Osteocyte (in vitro differentiated cells): ENCODE data around the gene NDRG3. TPM values are rescaled to one million over a fixed set of nuclear protein-coding genes. Genes with fewer than 3 reads are reported as not detected.

ENCODE experiments used
- DNase-seq: peaks from one replicate; pipeline ENCODE4 v3.0.0; 2021; ENCODE audit warnings: mixed read lengths; ENCODE audit not compliant: unreplicated experiment; ENCODE audit errors: extremely low spot score
- H3K27ac Mint-ChIP-seq: one replicate; pipeline ENCODE4 v1.8.0; 2021; ENCODE audit warnings: mild to moderate bottlenecking, mixed read lengths; ENCODE audit not compliant: unreplicated experiment
- H3K27me3 Mint-ChIP-seq: one replicate; pipeline ENCODE4 v1.8.0; 2021; ENCODE audit warnings: mixed read lengths; ENCODE audit not compliant: unreplicated experiment
- H3K36me3 Mint-ChIP-seq: one replicate; pipeline ENCODE4 v1.8.0; 2021; ENCODE audit warnings: mixed read lengths; ENCODE audit not compliant: unreplicated experiment
- H3K4me1 Mint-ChIP-seq: one replicate; pipeline ENCODE4 v1.8.0; 2021; ENCODE audit warnings: mixed read lengths; ENCODE audit not compliant: unreplicated experiment
- H3K4me3 Mint-ChIP-seq: one replicate; pipeline ENCODE4 v1.8.0; 2021; ENCODE audit warnings: mild to moderate bottlenecking, moderate library complexity, mixed read lengths; ENCODE audit not compliant: unreplicated experiment
- H3K9me3 Mint-ChIP-seq: one replicate; pipeline ENCODE4 v1.8.0; 2021; ENCODE audit warnings: mixed read lengths; ENCODE audit not compliant: unreplicated experiment
- CTCF ChIP-seq: fragments of 200-600 bp; sonication (generic); IDR thresholded peaks from 2 replicates; pipeline ENCODE4 v1.5.0; 2021; ENCODE audit warnings: antibody characterized with exemption, mild to moderate bottlenecking, moderate library complexity
- total RNA-seq: library from RNA; stranded (reverse); gene quantifications from 2 replicates; pipeline ENCODE4 v1.2.1, GENCODE V29; 2021

Gene NDRG3
- total RNA-seq, 1 donor from 2014 or later: 32.2 TPM

- H3K4me3 Mint-ChIP-seq: no peak overlapping the region
Observed at GRCh38 chr20:36775196-36775595, 29.3 kb upstream of the NDRG3 start.

GRCh38 chr20:36773597-36774390 lies 27.9 kb upstream of the NDRG3 start, which contains the start of gene DSN1:
DSN1 (minus strand) TSS chr20:36773763; CDS start chr20:36771458, 2,305 bp downstream.
- Mint-ChIP-seq H3K27me3 (no peaks in the 10 kb centered on the region), H3K27ac (peak within 1 kb of the TSS; percentile 100), H3K36me3 (peaks cover under 1% of the 10 kb centered on the region), H3K4me3 (peak within 1 kb of the TSS; percentile 94), H3K9me3 (no peaks in the 10 kb centered on the region), H3K4me1 (peaks cover 16% of the 10 kb centered on the region)
- peak; percentile 100 for DNase-seq
- TF ChIP-seq CTCF: no peak

More at GRCh38 chr20:36775196-36775595, 29.3 kb upstream of the NDRG3 start:
- Mint-ChIP-seq H3K36me3 (peaks cover 4% of the 10 kb centered on the region), H3K27me3 (no peaks in the 10 kb centered on the region), H3K9me3 (no peaks in the 10 kb centered on the region), H3K4me1 (peaks cover 11% of the 10 kb centered on the region), H3K27ac (peak overlapping the region; percentile 100)
- no peak for TF ChIP-seq CTCF
- DNase-seq: no peak

- Mint-ChIP-seq H3K4me3 (peak overlapping the region; percentile 94), H3K36me3 (no peaks in the 10 kb centered on the region), H3K27me3 (no peaks in the 10 kb centered on the region), H3K4me1 (peaks cover 16% of the 10 kb centered on the region), H3K9me3 (no peaks in the 10 kb centered on the region), H3K27ac (no peak overlapping the region)
- DNase-seq: no peak
- TF ChIP-seq CTCF: no peak
Observed at GRCh38 chr20:36773107-36773596, 27.3 kb upstream of the NDRG3 start.

- no peak for DNase-seq
- H3K36me3 Mint-ChIP-seq: no peaks in the 10 kb centered on the region
- H3K9me3 Mint-ChIP-seq: no peaks in the 10 kb centered on the region
- peaks cover 16% of the 10 kb centered on the region for H3K4me1 Mint-ChIP-seq
- H3K4me3 Mint-ChIP-seq: no peak overlapping the region
- no peak for TF ChIP-seq CTCF
- no peak overlapping the region for H3K27ac Mint-ChIP-seq
- no peaks in the 10 kb centered on the region for H3K27me3 Mint-ChIP-seq
Observed at GRCh38 chr20:36770680-36771079, 24.8 kb upstream of the NDRG3 start.

GRCh38 chr20:36768768-36769430 lies 23.0 kb upstream of the NDRG3 start:
- Mint-ChIP-seq H3K4me3 (no peak overlapping the region), H3K27me3 (no peaks in the 10 kb centered on the region), H3K27ac (no peak overlapping the region), H3K9me3 (no peaks in the 10 kb centered on the region), H3K4me1 (peaks cover 14% of the 10 kb centered on the region), H3K36me3 (no peaks in the 10 kb centered on the region)
- TF ChIP-seq CTCF: no peak
- DNase-seq: no peak
